Heart left ventricle (tissue), 16 donors: Measurements from ENCODE around the gene TBX4. TPM values are rescaled to one million over a fixed set of nuclear protein-coding genes. Genes with fewer than 3 reads are reported as not detected.

ENCODE experiments used
- ATAC-seq, 4 donors: fragments of 200-7000 bp; cut with Tn5 transposase; one replicate each; pipeline ENCODE4 v1.9.1; 2020 to 2022; ENCODE audit warnings: moderate library complexity in 4 of 4, mild to moderate bottlenecking in 3 of 4, moderate number of reproducible peaks in 1 of 4
- DNase-seq, 5 donors: peaks; one replicate each; pipeline ENCODE4 v3.0.0-alpha.2; 2020
- H3K27ac ChIP-seq, 12 donors: fragments of 200-600 bp; sonication (generic) in 4 of 12; one replicate each; pipeline versions ENCODE4 v1.5.0 to v1.8.0; 2016 to 2022; ENCODE audit warnings: mild to moderate bottlenecking in 2 of 12
- H3K27me3 ChIP-seq, 9 donors: fragments of 200-600 bp; sonication (generic) in 2 of 9; one replicate each; pipeline versions ENCODE4 v1.5.1 to v1.8.0; 2016 to 2022; ENCODE audit warnings: mild to moderate bottlenecking in 3 of 9
- H3K36me3 ChIP-seq, 9 donors: fragments of 200-600 bp; sonication (generic) in 2 of 9; one replicate each; pipeline versions ENCODE4 v1.5.0 to v1.8.0; 2018 to 2022; ENCODE audit warnings: mild to moderate bottlenecking in 2 of 9
- H3K4me1 ChIP-seq, 12 donors: fragments of 200-600 bp; sonication (generic) in 4 of 12; one replicate each; pipeline versions ENCODE4 v1.5.0 to v1.8.0; 2016 to 2022; ENCODE audit warnings: mild to moderate bottlenecking in 3 of 12
- H3K4me3 ChIP-seq, 12 donors: fragments of 200-600 bp; sonication (generic) in 4 of 12; one replicate each; pipeline versions ENCODE4 v1.5.0 to v1.8.0; 2017 to 2022; ENCODE audit warnings: mild to moderate bottlenecking in 9 of 12, moderate library complexity in 4 of 12
- H3K9me3 ChIP-seq, 12 donors: fragments of 200-600 bp; sonication (generic) in 4 of 12; one replicate each; pipeline versions ENCODE4 v1.5.0 to v1.8.0; 2016 to 2022; ENCODE audit warnings: mild to moderate bottlenecking in 1 of 12
- CTCF ChIP-seq, 12 donors: fragments of 200-600 bp; sonication (generic) in 4 of 12; IDR thresholded peaks; one replicate each; pipeline versions ENCODE4 v1.5.0 to v1.8.0; 2018 to 2022; ENCODE audit warnings: antibody characterized with exemption in 12 of 12, mild to moderate bottlenecking in 5 of 12
- POLR2A ChIP-seq, 2 donors: fragments of 450-650 bp; IDR thresholded peaks; one replicate each; pipeline ENCODE4 v1.6.1; 2017; ENCODE audit warnings: antibody characterized with exemption in 2 of 2, mild to moderate bottlenecking in 2 of 2, moderate library complexity in 2 of 2
- WGBS, 4 donors: extraction: QIAGEN DNeasy Blood & Tissue Kit in 2 of 4; methylation state at CpG; one replicate each; pipeline versions ENCODE4 v1.1.5 to v1.1.7; 2013 to 2018; 5-methylcytosine and 5-hydroxymethylcytosine counted together
- intact Hi-C, 10 donors: fragments of 100-400 bp; cut with DNase I; formaldehyde crosslinking; loops; one replicate each; pipeline versions ENCODE4 v1.11.1 to v1.14.2; 2022
- polyA plus RNA-seq, 2 donors: library from polyadenylated mRNA; stranded (reverse); fragments of 200-250 nt; gene quantifications; one replicate each; pipeline ENCODE4 v1.2.3, GENCODE V29; 2013
- total RNA-seq, 9 donors: library from RNA; depleted of rRNA in 2 of 9; stranded (reverse); fragments of >200 nt in 2 of 9; fragmentation: NEBNext Ultra II Directional in 3 of 9; extraction: Animal tissue kit (Norgen Biotek cat#: 25700) in 3 of 9; gene quantifications; one replicate each; pipeline versions ENCODE4 v1.1.0 to v1.2.4, GENCODE V29; 2016 to 2023
- donor health status: ischemic (EF 13 %, LVEDD 7.1; RV severe dilation, severe dysfunction).
- donor health status: healthy with polysubstance abuse.
- donor health status: DM: no; HTN: yes; CAD: no.
- donor health status: DM: no; HTN: no; CAD: no.
- donor health status: ischemic (EF 25% LVEDD 6.9; RV normal size, moderate dysfunction).
- donor health status: ischemic (EF 25% LVEDD 5.7; RV mildly dilated, moderate dysfunction).
- donor health status: healthy.
- donor health status: DM: yes; HTN: yes; CAD: no.
- donor health status: ischemic (EF 35%, LVEDD 5.7; RV mildly dilated, moderate dysfunction).
- donor health status: nonischemic (EF 11% LVEDD 7.7; RV severe dilation, severe dysfunction).
- donor health status: DM: yes; HTN: yes; CAD: no.
- donor health status: PGD.
- donor health status: ischemic (EF 29% LVEDD 5.4; RV normal size, mild dysfunction).
- donor health status: nonischemic (EF 23%, LVEDD 6.1; RV moderate dilation, normal function).

Gene TBX4
- total and polyA plus RNA-seq, 11 donors, result 0.07 to 0.29 (median 0.10) TPM; not detected in 7

GRCh38 chr17:61420052-61420451, 32.2 kb upstream of the TBX4 start:
- H3K27ac ChIP-seq, result no peak overlapping the region
- WGBS, 4 donors, result 61 to 68% (median 63%) methylated on average over 4 of the region's 4 CpGs
- intact Hi-C loops, result loop anchor here in 1 of 10 donors (5.0 kb wide), 1 partner anchor 127 kb away; no protein-coding TSS in a partner anchor
- peaks cover 0 to 58% (median 21%) of the 10 kb centered on the region in 9 donors for H3K27me3 ChIP-seq
- no peaks in the 10 kb centered on the region for H3K36me3 ChIP-seq
- no peak for TF ChIP-seq POLR2A (IDR thresholded peaks at IDR 0.05)
- no peak for TF ChIP-seq CTCF (IDR thresholded peaks at IDR 0.05)
- peaks cover 0 to 21% (median 9%) of the 10 kb centered on the region in 12 donors for H3K4me1 ChIP-seq
- no peak overlapping the region for H3K4me3 ChIP-seq
- H3K9me3 ChIP-seq, result no peaks in the 10 kb centered on the region
- DNase-seq, result no peak
- no peak for ATAC-seq

- intact Hi-C loops, result loop anchor here in 1 of 10 donors (5.0 kb wide), 1 partner anchor 126 kb away; no protein-coding TSS in a partner anchor
- Histone ChIP-seq H3K4me1 (peaks cover 0 to 15% (median 9%) of the 10 kb centered on the region in 12 donors), H3K36me3 (no peaks in the 10 kb centered on the region), H3K4me3 (no peak overlapping the region), H3K9me3 (no peaks in the 10 kb centered on the region), H3K27me3 (peaks cover 4 to 66% (median 26%) of the 10 kb centered on the region in 9 donors), H3K27ac (no peak overlapping the region)
- ATAC-seq, result no peak
- 62 to 77% (median 75%) methylated on average over 4 of the region's 4 CpGs for WGBS, 4 donors
- DNase-seq, result no peak
- TF ChIP-seq CTCF (IDR thresholded peaks at IDR 0.05) (no peak), POLR2A (IDR thresholded peaks at IDR 0.05) (no peak)
Observed at GRCh38 chr17:61420745-61421398, 31.4 kb upstream of the TBX4 start.

GRCh38 chr17:61421460-61421859, 30.8 kb upstream of the TBX4 start:
- 85 to 95% (median 88%) methylated on average over 4 of the region's 4 CpGs for WGBS, 4 donors
- DNase-seq (no peak), ATAC-seq (no peak)
- intact Hi-C loops, result loop anchor here in 1 of 10 donors (5.0 kb wide), 1 partner anchor 126 kb away; no protein-coding TSS in a partner anchor
- no peak overlapping the region for H3K4me3 ChIP-seq
- H3K4me1 ChIP-seq, result peaks cover 0 to 11% (median 8%) of the 10 kb centered on the region in 12 donors
- H3K36me3 ChIP-seq, result no peaks in the 10 kb centered on the region
- no peak overlapping the region for H3K27ac ChIP-seq
- peaks cover 4 to 71% (median 30%) of the 10 kb centered on the region in 9 donors for H3K27me3 ChIP-seq
- no peak for TF ChIP-seq POLR2A (IDR thresholded peaks at IDR 0.05)
- TF ChIP-seq CTCF (IDR thresholded peaks at IDR 0.05), result no peak
- no peaks in the 10 kb centered on the region for H3K9me3 ChIP-seq

- Histone ChIP-seq H3K36me3 (no peaks in the 10 kb centered on the region), H3K4me1 (peaks cover 0 to 3% (median under 1%) of the 10 kb centered on the region in 12 donors), H3K9me3 (no peaks in the 10 kb centered on the region), H3K27me3 (peaks cover 4 to 78% (median 30%) of the 10 kb centered on the region in 9 donors), H3K4me3 (no peak overlapping the region), H3K27ac (no peak overlapping the region)
- no peak for DNase-seq
- ATAC-seq, result no peak
- intact Hi-C loops, result loop anchor here in 1 of 10 donors (5.0 kb wide), 1 partner anchor 125 kb away; no protein-coding TSS in a partner anchor
- WGBS, 4 donors, result 69 to 74% (median 70%) methylated on average over 5 of the region's 5 CpGs
- TF ChIP-seq CTCF (IDR thresholded peaks at IDR 0.05) (no peak), POLR2A (IDR thresholded peaks at IDR 0.05) (no peak)
Observed at GRCh38 chr17:61422116-61422799, 30.0 kb upstream of the TBX4 start.
